Measurements from ENCODE around the gene MAPT.

Gene MAPT

GRCh38 chr17:45999900-46000290 lies 105.5 kb downstream of the MAPT start:
- TF ChIP-seq TSHZ2 (CRISPR knock-in tag; IDR thresholded peaks at IDR 0.05) (no peak), BACH2 (CRISPR knock-in tag; IDR thresholded peaks at IDR 0.05; ENCODE audit: borderline replicate concordance) (no peak), PATZ1 (CRISPR knock-in tag; IDR thresholded peaks at IDR 0.05; ENCODE audit: borderline replicate concordance) (no peak), ZNF8 (CRISPR knock-in tag; IDR thresholded peaks at IDR 0.05) (no peak), ARNTL (CRISPR knock-in tag; IDR thresholded peaks at IDR 0.05; ENCODE audit: borderline replicate concordance, low read depth) (no peak), RARB (CRISPR knock-in tag; IDR thresholded peaks at IDR 0.05) (no peak), ESRRG (CRISPR knock-in tag; IDR thresholded peaks at IDR 0.05) (no peak), ZC3H10 (CRISPR knock-in tag; IDR thresholded peaks at IDR 0.05) (no peak), POU6F1 (CRISPR knock-in tag; IDR thresholded peaks at IDR 0.05; ENCODE audit: borderline replicate concordance, low read depth) (no peak), ISL1 (CRISPR knock-in tag; IDR thresholded peaks at IDR 0.05) (no peak), TCF4 (CRISPR knock-in tag; IDR thresholded peaks at IDR 0.05; ENCODE audit: borderline replicate concordance) (no peak), ZFP3 (CRISPR knock-in tag; IDR thresholded peaks at IDR 0.05) (no peak), ZNF70 (CRISPR knock-in tag; IDR thresholded peaks at IDR 0.05) (no peak)
- TF ChIP-seq, protein P1, sequence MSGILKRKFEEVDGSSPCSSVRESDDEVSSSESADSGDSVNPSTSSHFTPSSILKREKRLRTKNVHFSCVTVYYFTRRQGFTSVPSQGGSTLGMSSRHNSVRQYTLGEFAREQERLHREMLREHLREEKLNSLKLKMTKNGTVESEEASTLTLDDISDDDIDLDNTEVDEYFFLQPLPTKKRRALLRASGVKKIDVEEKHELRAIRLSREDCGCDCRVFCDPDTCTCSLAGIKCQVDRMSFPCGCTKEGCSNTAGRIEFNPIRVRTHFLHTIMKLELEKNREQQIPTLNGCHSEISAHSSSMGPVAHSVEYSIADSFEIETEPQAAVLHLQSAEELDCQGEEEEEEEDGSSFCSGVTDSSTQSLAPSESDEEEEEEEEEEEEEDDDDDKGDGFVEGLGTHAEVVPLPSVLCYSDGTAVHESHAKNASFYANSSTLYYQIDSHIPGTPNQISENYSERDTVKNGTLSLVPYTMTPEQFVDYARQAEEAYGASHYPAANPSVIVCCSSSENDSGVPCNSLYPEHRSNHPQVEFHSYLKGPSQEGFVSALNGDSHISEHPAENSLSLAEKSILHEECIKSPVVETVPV (CRISPR knock-in tag; IDR thresholded peaks at IDR 0.05) = no peak
- ATAC-seq = no peak

DNA sequence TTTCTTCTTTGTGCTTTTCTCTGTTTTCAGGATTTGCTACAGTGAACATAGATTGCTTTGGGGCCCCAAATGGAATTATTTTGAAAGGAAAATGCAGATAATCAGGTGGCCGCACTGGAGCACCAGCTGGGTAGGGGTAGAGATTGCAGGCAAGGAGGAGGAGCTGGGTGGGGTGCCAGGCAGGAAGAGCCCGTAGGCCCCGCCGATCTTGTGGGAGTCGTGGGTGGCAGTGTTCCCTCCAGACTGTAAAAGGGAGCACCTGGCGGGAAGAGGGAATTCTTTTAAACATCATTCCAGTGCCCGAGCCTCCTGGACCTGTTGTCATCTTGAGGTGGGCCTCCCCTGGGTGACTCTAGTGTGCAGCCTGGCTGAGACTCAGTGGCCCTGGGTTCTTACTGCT lies 105.9 kb downstream of the MAPT start:
- TF ChIP-seq ESRRG (CRISPR knock-in tag; IDR thresholded peaks at IDR 0.05) (no peak), BACH2 (CRISPR knock-in tag; IDR thresholded peaks at IDR 0.05; ENCODE audit: borderline replicate concordance) (no peak), PATZ1 (CRISPR knock-in tag; IDR thresholded peaks at IDR 0.05; ENCODE audit: borderline replicate concordance) (no peak), ISL1 (CRISPR knock-in tag; IDR thresholded peaks at IDR 0.05) (no peak), ZFP3 (CRISPR knock-in tag; IDR thresholded peaks at IDR 0.05) (no peak), SNAI2 (CRISPR knock-in tag; IDR thresholded peaks at IDR 0.05) (no peak), ZNF8 (CRISPR knock-in tag; IDR thresholded peaks at IDR 0.05) (no peak), ZFP30 (CRISPR knock-in tag; IDR thresholded peaks at IDR 0.05) (no peak), ZNF70 (CRISPR knock-in tag; IDR thresholded peaks at IDR 0.05) (no peak), ARNTL (CRISPR knock-in tag; IDR thresholded peaks at IDR 0.05; ENCODE audit: borderline replicate concordance, low read depth) (no peak), CSDC2 (CRISPR knock-in tag; IDR thresholded peaks at IDR 0.05) (no peak)
- TF ChIP-seq, protein P1 (CRISPR knock-in tag; IDR thresholded peaks at IDR 0.05) = no peak
- TF ChIP-seq, protein P2, sequence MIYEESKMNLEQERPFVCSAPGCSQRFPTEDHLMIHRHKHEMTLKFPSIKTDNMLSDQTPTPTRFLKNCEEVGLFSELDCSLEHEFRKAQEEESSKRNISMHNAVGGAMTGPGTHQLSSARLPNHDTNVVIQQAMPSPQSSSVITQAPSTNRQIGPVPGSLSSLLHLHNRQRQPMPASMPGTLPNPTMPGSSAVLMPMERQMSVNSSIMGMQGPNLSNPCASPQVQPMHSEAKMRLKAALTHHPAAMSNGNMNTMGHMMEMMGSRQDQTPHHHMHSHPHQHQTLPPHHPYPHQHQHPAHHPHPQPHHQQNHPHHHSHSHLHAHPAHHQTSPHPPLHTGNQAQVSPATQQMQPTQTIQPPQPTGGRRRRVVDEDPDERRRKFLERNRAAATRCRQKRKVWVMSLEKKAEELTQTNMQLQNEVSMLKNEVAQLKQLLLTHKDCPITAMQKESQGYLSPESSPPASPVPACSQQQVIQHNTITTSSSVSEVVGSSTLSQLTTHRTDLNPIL (CRISPR knock-in tag; IDR thresholded peaks at IDR 0.05; ENCODE audit: low read depth) = no peak
- ATAC-seq = no peak

Data from SK-N-SH treated with all-trans-retinoic acid at 6 μM for 48 hours (cell line).